T-helper 2 cell (primary cell): ENCODE data around the gene CRMP1.
"Not testable (repeated sequence)": the region's sequence is repeated elsewhere in the genome, so short reads cannot be mapped to it uniquely, and the experiment has no call there.

ENCODE experiments used
- DNase-seq, 5 experiments: peaks; one replicate each; pipeline versions ENCODE4 v3.0.0 to v3.0.0-alpha.2; 2012 to 2022

Gene CRMP1

DNA sequence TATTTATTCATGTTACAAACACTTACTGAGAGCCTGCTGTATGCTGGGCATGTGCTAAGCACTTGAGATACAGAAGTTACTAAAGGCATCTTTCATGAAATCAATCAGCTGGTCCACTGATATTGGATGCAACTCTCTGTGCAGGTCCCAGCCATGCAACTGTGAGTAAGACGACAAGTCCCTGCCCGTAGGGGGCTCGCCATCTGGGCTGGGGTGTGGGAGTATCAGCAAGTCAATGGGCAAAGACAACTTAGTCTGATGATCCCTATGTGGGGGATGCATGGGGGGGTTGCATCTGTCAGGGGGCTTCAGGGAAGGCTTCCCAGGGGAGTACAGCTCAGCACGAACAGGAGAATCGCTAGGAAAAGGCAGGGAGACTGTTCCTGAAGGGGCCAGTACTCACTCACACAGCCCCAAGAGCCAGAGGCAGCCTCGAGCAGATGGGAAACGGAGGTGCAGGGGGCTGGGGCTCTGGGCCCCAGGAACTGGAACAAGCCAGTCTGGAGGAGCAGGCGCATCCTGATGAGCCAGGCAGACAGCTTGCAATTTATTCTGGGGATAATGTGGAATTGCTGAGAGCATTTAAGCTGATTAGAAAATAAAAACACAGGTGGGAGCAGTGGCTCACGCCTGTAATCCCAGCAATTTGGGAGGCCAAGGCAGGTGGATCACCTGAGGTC is 40.2 kb downstream of the CRMP1 start:
- no peak for DNase-seq

DNA sequence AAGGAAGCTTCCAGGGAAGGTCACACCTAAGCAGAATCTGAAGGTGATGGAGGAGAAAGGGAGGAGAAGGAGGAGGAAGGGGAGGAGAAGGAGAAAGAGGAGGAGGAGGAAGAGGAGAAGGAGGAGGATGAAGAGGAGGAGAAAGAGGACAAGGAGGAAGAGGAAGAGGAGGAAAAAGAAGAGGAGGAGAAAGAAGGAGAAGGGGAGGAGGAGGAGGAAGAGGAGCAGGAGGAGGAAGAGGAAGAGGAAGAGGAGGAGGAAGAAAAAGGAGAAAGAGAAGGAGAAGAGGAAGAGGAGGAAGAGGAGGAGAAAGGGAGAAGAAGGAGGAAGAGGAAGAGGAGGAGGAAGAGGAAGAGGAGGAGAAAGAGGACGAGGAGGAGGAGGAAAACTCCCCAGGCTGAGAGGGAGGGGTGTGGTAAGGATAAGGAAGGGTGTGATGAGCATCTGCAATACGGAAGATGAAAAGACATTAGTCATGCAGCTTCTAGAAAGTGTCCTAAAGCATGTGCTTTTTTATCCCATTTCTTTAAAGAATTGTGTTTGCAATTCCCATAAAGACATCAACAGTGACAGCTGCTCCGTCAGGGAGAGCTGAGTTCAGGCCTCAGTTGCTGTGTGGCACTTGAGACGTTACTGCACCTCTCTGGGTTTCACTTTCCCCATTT is 41.1 kb downstream of the CRMP1 start:
- DNase-seq: no peak

DNA sequence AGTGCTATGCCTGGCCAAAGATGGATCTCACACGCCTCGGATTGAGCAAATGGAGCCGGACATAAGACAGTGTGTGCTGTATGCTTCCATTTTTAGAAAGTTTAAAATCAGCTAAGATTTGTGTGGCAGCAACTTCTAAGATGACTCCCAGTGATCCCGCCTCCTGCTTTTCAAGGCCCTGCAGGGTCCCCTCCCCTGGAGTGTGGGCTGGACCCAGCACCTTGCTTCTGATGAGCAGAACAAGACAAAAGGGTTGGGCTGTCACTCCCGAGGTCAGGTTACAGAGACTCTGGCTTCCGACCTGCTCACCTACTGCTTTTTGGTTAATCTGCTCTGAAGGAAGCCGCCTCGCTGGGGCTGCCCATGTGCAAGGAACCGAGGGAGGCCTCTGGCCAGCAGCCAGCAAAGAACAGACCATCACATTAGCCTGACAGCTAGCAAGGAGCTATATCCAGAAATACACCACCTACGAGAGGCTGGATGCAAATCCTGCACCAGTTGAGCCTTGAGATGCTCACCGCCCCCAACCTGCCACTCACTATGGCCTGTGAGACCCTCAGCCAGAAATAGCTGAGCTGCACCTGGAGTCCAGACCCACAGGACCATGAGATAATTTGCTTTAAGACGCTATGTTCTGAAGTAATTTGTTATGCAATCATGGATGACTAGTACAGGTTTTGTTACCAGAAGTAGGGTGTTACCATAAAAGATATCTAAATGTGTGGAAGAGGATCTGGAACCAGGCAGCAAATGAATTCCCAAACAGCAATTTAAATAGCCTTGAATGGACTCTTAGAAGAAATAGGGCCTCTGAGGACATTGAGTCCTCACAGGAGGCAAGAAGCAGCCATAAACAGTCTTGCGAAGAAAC is 47.6 kb downstream of the CRMP1 start:
- no peak for DNase-seq

DNA sequence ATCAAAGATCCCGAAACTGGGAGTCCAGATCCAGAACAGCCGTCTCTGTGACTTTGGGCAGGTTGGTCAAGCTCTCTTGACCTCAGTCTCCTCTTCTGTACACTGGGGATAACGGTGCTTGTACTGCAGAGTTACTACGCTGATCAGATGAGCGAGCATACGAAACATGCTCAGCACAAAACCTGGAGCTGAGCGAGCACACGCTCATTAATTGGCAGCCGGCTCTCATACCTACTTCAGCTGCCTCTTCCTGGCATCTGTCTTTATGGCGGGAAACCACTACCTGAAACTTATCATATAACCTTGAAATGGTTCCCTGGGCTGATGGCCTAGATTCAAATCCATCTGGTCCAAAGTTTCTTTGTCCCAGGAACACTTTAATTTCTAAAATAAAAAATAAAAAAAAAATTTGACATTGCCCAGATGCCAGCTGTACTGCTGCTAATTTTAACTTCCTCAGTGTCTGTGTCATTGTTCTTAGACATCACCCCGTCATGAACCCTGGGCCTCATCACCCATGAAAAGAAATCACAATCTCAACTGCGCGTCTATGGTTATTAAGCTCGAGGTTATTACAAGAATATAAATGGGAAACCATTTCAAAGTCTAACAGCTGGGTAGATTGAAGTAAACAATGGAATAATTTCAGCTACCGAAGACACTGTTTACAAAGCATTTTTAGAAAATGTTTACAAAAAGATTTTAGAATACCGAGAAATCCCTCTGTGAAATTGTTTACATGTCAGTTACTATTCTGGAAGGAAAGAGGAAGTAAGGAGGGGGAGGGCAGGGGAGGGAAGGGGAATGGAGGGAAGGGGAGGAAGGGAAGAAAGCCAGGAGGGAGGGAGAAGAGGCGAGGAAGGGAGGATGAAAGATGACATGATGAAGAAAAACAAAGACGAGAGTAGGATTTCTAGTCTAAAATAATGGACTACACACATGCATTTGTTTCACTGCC is 49.0 kb downstream of the CRMP1 start:
- DNase-seq: no peak

DNA sequence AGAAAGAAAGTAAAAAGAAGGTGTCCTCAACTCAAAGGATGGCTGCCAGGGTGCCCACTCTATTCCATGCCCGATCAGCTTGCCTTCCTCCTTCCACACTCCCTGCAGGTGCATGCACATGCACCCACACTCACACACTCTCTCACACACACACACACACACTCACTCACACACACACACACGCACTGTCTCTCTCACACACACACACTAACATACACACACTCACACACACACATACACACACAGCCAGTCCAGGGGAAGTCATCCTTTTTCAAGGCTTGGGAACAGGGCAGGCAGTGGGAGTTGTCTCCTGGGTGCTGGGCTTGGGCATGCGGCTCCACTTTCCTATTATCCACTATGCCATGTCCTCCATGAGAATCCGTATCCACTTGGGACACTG is 50.4 kb downstream of the CRMP1 start:
- DNase-seq: no peak

DNA sequence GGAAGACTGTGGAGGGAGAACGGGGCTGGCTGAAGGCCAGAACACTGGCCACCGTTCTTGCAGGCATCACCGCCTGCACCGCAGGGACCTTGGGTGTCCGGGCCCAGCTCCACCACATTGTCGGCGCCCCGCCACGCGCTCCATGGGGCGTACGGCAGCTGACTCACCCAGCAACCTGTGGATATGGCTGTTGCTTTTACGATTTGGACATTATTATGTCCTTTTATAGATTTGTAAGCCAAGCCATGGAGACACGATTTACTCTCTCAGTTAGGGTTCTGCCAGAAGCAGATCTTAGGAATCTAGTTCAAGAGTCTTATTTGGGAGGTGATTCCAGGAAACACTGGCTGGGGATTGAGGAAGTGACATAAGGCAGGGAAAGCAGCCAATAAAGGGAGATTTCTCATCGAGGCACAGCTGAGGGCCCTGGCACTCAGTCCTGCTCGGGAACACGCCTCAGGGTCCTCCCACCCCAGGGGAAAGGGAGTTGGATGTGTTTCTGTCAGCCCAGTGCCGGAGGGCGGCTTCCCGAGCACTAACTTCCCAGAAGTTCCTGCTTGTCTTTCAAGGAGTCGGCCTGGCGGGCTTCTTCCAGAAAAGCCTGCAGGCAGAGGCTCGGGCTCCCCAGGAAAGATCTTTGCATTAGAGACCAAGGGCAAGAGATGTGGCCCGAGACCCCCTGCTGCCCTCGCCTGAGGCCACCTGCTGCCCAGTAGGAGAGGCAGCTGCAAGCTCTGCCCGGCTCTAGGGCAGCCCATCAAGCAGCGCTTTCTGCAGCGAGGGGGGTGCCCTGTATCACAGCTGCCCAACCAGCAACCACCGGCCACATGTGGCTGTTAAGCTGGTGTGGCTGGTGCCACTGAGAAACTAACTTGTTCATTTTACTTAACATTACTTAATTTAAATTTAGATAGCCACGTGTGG is 52.9 kb downstream of the CRMP1 start:
- no peak for DNase-seq

DNA sequence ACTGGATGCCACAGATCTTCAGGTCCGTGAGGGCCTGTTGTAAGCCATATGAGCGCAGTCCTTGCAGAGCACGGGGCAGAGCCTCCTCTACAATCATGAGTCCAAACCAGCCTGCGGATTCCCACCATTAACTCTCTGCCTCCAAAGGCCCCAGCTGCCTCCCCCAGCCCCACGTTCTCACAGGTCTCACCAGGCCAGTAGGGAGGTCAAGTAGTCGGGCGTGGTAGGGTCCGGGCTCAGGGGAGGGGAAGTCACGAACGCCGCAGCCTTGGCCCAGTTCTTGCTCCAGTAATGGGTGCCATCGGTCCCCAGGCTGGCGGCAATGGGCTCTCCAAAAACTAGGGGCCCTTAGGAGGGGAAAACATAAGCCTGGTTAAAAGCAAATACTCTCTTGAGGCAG is 53.6 kb downstream of the CRMP1 start:
- no peak for DNase-seq

DNA sequence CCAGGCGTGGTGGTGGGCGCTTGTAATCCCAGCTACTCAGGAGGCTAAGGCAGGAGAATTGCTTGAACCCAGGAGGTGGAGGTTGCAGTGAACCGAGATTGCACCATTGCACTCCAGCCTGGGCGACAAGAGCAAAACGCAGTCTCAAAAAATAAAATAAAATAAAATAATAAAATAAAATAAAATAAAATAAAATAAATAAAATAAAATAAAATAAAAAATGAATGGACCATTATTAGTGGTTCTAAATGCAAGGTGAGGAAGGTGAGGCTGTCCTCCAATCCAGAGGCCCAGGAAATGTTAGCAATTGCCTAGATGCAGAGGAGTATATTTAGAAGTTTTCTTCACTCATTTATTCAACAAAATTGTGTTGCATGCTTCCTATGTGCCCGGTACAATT is 55.4 kb downstream of the CRMP1 start:
- not testable (repeated sequence) for DNase-seq

DNA sequence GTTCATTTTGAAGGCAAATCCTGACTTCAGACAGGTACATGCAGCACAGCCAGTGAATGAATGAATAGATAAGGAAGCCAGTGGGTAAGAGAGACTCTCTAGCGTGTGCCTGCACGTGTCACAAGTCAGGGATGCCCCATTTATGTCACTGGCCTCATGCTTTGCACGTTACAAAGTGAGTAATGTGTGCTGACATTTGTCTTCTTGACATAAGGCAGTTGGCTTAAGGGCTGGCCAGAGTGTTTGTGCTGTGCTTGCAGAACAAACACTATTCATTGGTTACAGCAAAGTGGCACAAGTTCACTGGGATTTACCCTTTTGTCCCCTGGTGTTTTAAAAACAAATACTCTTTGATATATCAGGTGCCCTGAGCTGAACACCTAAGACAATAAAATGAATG is 55.9 kb downstream of the CRMP1 start:
- DNase-seq: no peak

DNA sequence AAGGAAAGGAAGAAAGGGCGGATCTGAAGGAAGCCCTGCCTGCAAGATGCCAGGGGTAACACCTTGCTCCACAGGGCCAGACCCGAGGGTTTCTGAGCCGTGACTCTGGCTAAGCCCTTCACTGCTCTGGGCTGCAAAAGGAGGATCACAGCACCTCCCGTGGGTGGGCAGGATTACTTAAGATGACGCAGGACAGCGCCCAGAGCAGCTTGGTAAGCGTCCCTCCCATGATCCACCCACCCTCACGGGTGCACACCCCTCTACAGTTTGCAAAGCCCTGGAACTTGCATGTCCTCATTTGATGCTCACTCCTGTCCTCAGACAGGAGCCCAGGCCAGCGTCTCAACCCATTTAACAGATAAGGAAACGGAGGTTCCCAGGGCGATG is 64.9 kb downstream of the CRMP1 start:
- DNase-seq: no peak

DNA sequence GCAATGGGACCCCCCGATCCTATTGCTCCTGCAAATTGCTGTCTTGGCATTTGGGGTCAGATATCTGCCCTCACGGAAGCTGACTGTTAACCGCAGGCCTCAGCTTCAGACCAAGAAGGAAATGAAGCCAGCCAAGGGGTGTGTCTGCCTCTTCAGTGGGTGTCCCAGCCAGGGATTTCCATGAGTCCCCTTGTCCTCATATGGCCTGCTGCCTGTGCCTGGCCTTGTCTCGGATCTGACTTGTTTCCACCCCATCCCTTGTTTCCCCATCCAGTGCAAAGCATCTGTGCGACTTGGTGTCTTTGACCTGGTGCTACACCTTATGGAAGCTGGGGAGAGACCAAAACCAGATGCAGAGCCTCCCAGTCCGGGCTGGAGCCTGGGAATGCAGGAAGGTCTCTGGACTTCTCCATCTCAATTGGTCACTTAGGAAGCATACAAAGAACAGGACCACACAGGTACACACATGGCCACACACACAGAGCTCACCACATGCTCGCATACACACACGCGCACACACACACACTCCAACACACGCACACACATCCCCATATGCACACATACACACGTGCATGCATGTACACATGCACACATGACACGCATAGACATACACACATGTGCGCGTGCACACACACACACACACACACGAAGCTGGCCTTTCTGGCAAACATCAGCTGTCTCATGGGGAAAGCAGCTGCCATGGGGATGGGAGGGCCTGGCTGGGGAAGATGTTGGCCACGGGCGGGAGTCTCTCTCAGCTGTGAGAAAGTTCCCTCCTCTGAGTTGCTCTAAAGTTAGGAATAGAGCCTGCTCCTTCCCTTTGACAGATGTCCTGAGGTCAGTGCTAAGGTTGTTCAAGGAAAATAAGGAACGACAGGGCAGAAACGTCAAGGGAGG is 65.5 kb downstream of the CRMP1 start:
- DNase-seq: no peak

DNA sequence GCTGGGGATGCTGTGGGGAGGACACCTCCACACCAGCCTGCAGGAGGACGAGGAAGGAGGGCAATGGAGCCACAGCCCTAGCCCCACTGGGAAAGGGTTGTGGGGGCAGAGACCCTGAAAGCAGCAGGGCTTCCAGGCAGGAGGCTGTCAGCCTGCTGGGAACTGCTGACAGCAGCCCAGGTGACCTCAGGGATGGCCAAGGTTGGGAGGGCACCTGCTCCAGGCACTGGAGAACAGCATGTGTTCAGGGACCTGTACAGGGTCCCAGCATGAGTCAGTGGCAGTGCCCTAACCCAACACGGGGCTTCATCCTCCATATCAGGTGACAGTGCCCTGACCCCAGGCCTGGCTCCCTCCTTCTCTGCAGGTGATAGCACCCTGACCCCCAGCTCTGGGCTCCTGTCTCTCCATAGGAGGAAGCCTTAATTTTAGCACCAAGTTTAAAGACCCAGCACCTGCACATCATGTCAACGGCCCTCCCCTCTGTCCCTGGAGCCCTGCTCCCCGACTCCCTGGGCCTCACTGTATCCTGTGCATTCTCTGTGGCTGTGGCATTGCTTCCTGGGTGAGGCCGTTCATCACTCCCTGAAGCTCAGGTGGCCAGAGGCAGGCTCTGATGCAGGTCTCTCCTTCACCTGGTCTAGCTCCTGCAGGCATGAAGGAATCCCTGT is 66.3 kb downstream of the CRMP1 start:
- no peak for DNase-seq

DNA sequence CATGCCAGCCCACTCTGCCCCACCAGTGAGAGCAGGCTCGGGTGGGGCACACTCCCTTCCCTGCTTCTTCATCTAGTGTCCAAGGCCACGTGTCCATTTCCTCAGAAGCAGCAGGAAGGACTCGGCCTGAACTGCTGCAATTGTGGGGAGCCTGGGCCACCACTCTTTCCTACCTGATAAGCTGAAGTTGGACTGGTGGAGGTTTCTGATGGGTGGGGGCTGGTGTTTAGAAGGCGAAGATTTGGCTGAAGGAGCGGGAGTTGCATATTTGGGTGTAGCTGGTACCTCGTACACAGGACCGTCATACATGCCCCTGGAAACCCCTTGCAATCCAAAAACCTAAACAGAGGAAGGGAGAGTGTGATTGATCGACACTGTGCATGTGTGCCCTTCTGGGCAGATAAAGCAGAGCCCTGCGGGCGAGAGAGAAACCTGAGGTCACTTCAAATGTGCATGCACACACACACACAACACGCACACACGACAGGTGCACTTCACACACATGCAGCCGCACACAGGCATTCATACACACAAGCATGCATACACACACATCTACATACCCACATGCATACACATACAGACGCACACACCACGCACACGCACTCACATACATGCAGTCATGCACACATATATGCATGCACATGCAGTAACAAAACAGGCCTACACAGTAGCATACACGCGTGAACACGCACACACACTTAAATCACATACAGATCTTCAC is 67.4 kb downstream of the CRMP1 start:
- no peak for DNase-seq

DNA sequence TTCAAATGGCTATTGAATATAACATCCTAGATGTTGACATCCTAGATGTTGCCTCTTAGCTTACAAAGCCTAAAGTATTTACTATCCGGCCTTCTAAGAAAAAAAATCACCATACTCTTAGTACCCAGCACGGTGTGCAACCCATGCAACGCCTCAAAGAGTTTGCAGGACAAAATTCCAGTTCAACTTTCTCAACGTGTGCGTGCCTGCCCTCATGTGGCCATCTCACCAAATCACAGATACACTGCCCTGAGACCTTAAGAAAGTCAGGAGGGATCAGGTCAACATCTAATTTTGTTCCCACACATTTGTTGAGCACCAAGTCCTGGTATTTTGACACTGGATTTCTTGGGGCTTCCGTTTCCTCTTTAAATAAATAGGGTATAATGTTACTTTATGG is 68.3 kb downstream of the CRMP1 start:
- DNase-seq: peak in 1 of 5 experiments; percentile 30

DNA sequence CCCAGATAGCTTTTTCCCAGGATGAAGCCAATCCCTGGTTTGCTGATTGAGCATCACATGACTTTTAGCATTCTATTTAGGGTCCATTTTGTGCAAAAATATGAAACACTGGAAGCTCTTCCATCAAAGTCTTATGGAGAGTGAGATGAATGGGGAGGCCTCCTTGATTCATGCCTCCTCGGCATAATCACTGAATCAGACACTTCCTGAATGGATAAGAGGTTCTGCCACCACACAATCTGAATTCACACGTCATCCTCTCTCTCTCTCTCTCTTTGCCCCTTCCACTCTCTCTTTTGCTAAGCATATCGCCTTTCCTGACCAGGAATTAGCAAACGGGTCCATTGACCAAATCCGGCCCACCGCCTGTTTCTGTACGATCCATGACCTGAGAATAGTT is 68.7 kb downstream of the CRMP1 start:
- no peak for DNase-seq

DNA sequence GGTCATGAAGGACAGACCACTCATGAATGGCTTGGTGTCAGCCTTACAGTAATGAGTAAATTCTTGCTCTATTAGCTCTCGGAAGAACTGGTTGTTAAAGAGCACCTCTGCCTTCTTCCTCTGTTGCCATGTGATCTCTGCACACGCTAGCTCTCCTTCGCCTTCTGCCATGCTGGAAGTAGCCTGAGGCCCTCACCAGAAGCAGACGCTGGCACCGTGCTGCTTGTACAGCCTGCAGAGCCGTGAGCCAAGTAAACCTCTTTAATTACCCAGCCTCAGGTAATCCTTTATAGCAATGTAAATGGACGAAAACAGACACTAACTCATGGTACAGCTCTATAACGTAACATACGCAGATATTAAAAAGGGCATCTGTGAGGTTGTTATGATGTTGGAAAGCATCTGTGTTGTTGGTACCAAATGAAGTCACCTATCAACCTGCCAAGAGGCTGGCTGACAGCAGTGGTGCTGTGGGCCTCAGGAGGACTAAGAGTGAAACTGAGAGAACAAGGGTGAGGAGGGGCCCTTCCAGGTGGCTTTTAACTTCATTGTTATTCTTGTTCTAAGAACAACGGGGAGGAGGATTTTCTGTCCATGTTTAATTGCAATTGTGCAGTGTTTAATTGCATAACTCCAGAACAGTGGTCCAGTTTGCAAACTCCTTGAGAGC is 69.2 kb downstream of the CRMP1 start:
- peak in 1 of 5 experiments; percentile 67 for DNase-seq

DNA sequence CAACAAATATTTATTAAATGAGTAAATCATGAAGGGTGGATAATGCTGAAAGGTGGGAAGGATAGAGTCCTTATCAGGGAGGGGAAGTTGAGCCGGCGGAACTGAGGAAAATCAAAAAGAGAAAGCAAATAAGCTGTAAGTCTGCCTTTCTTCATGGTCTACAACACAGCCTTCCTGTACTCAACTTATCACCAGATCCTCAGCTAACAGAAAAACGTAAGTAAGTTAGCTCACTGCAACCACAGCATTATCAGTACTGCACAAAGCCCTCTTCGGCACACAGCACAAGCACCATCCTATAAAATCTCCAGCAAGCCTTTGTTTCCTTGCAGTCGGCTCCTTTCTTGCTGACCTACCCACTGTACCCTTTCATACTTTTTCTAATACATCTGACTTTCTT is 70.3 kb downstream of the CRMP1 start:
- DNase-seq: peak in 1 of 5 experiments; percentile 45

DNA sequence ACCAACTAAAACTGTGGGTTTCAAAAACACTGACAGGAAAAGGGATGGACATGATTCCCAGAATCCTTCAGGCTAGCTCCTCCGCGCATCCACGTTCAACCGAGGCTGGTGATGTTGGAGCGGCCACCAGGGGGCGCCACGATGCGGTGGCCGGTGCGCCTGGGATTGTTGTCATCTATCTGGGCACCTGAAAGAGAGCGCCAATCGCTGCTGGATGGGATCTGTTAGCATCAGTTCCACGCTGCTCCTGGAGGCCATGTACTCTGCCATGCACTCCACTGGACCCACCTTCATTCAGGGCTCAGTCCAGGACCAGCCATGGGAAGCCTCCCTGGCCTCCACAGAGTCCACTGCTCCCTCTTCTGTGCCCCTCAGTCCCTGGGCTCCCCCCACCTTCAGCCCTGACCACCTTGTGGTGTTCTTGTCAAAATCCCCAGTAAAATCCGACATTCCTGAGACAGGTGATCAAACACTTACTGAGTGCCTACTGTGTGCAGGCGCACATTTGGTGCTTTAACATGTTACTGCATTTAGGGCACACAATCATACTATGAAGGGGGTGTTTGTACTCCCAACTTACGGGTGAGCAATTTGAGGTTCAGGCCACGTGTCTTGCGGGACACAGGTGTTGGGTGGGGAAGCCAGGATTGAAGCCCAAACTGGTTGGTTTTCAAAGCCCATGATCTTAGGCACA is 71.1 kb downstream of the CRMP1 start:
- DNase-seq: no peak
